K562 (cell line): ENCODE data around the gene IFIT2. TPM values are rescaled to one million over a fixed set of nuclear protein-coding genes. Genes with fewer than 3 reads are reported as not detected.

Experiments used
- ATAC-seq: fragments of 200-7000 bp; cut with Tn5 transposase; 3 replicates; pipeline ENCODE4 v1.9.1; 2020; ENCODE audit warnings: moderate library complexity
- BruUV-seq: library from RNA; stranded (reverse); fragments of 400-500 nt; replicated peaks from 2 replicates; lab custom pipeline; 2021; lab: Mats Ljungman, UMichigan
- CTCF ChIA-PET: fragments of 300-600 bp; formaldehyde crosslinking; extraction: SDS; loops from one replicate; lab custom pipeline; 2021; ENCODE audit warnings: low intra/inter-chr PET ratio; lab: Yijun Ruan, JAX
- POLR2A ChIA-PET: fragments of 300-600, 350-650 bp; sonication (Branson Sonifier 250); formaldehyde crosslinking; extraction: SDS; loops from one replicate; lab custom pipeline; 2021; ENCODE audit warnings: antibody characterized with exemption, inconsistent platforms; lab: Yijun Ruan, JAX
- DNase-seq, 4 experiments: peaks; one replicate each; pipeline versions ENCODE4 v3.0.0 to v3.0.0-alpha.2; 2011 to 2018; ENCODE audit warnings: low spot score in 3 of 4, mixed read lengths in 3 of 4; ENCODE audit errors: extremely low read depth in 1 of 4
- FAIRE-seq: peaks from 2 replicates; lab custom pipeline; 2011; peaks lifted over from hg19 to GRCh38; lab: Jason Lieb, UNC
- H2AFZ ChIP-seq: 2 replicates; pipeline ENCODE4 v1.6.0; 2011; ENCODE audit warnings: low read depth, low read length, control low read depth, inconsistent platforms
- H3K27ac ChIP-seq: fragments of 200-600 bp; 3 replicates; pipeline ENCODE4 v1.8.0; 2011; ENCODE audit warnings: low read depth, mild to moderate bottlenecking, control low read depth, inconsistent platforms, low read length, moderate library complexity, mixed read lengths; ENCODE audit errors: extremely low read depth
- H3K27me3 ChIP-seq, 2 experiments: fragments of 300-600 bp in 1 of 2; 2 replicates in 1 of 2; 3 replicates in 1 of 2; pipeline versions ENCODE4 v1.6.0 to v1.8.0; 2011; ENCODE audit warnings: inconsistent platforms in 2 of 2, low read length in 2 of 2, mild to moderate bottlenecking in 1 of 2, mixed read lengths in 1 of 2, moderate library complexity in 1 of 2; ENCODE audit not compliant: control insufficient read depth in 2 of 2, insufficient read depth in 2 of 2
- H3K36me3 ChIP-seq: fragments of 300-600 bp; 3 replicates; pipeline ENCODE4 v1.8.0; 2011; ENCODE audit warnings: mild to moderate bottlenecking, low read length, inconsistent platforms; ENCODE audit not compliant: control insufficient read depth, insufficient read depth
- H3K4me1 ChIP-seq, 2 experiments: fragments of 200-600 bp in 1 of 2; replicated peaks in 1 of 2; 2 replicates in 1 of 2; 3 replicates in 1 of 2; pipeline versions ENCODE4 v1.5.1 to v1.8.0; 2011; ENCODE audit warnings: inconsistent platforms in 2 of 2, low read length in 2 of 2, mild to moderate bottlenecking in 1 of 2, mixed read lengths in 1 of 2, moderate library complexity in 1 of 2; ENCODE audit not compliant: control insufficient read depth in 2 of 2, insufficient read depth in 2 of 2
- H3K4me2 ChIP-seq: 2 replicates; pipeline ENCODE4 v1.6.1; 2011; ENCODE audit warnings: low read length, control low read depth, inconsistent platforms, mixed read lengths; ENCODE audit not compliant: insufficient read depth
- H3K4me3 ChIP-seq: fragments of 200-600 bp; sonication (generic), shearing (Covaris generic); 2 replicates; pipeline ENCODE4 v1.5.1; 2016; ENCODE audit warnings: control low read depth, inconsistent platforms
- H3K79me2 ChIP-seq: fragments of 200-600 bp; 3 replicates; pipeline ENCODE4 v1.8.0; 2011; ENCODE audit warnings: low read length, inconsistent platforms; ENCODE audit not compliant: control insufficient read depth, insufficient read depth
- H3K9ac ChIP-seq, 2 experiments: 2 replicates each; pipeline versions ENCODE4 v1.6.0 to v1.6.1; 2011; ENCODE audit warnings: low read depth in 2 of 2, low read length in 2 of 2, control low read depth in 1 of 2, inconsistent platforms in 1 of 2, mild to moderate bottlenecking in 1 of 2, mixed read lengths in 1 of 2; ENCODE audit not compliant: insufficient read depth in 1 of 2
- H3K9me1 ChIP-seq: one replicate; pipeline ENCODE4 v1.6.0; 2011; ENCODE audit warnings: inconsistent platforms, mild to moderate bottlenecking, low read length, moderate library complexity; ENCODE audit not compliant: control insufficient read depth, insufficient read depth
- H3K9me3 ChIP-seq: replicated peaks from 2 replicates; pipeline ENCODE4 v1.5.1; 2011; ENCODE audit warnings: low read depth, low read length, inconsistent platforms; ENCODE audit not compliant: control insufficient read depth, insufficient read depth
- H4K20me1 ChIP-seq: replicated peaks from 2 replicates; pipeline ENCODE4 v1.6.1; 2011; ENCODE audit warnings: low read length, inconsistent platforms, mixed read lengths; ENCODE audit not compliant: control insufficient read depth, insufficient read depth
- COPS2 ChIP-seq: fragments of 450-650 bp; conservative IDR thresholded peaks from 2 replicates; pipeline ENCODE4 v1.6.1; 2016; ENCODE audit warnings: mild to moderate bottlenecking, moderate library complexity
- CXXC5 ChIP-seq: fragments of 250-450 bp; sonication (Bioruptor Pico); IDR thresholded peaks from 2 replicates; pipeline ENCODE4 v1.8.0; 2022; ENCODE audit warnings: inconsistent platforms, mild to moderate bottlenecking, moderate library complexity
- FIP1L1 ChIP-seq: fragments of 200-400 bp; formaldehyde crosslinking; IDR thresholded peaks from 2 replicates; pipeline ENCODE4 v1.6.1; 2018; ENCODE audit warnings: mild to moderate bottlenecking, low read depth, low read length; ENCODE audit not compliant: poor library complexity, severe bottlenecking
- FOXK2 ChIP-seq, 2 experiments: fragments of 450-650 bp; IDR thresholded peaks in 1 of 2; conservative IDR thresholded peaks in 1 of 2; 2 replicates each; pipeline ENCODE4 v1.6.1; 2016; ENCODE audit warnings: low read depth in 2 of 2, mild to moderate bottlenecking in 1 of 2
- KLF10 ChIP-seq: fragments of 250-450 bp; sonication (Bioruptor Pico); IDR thresholded peaks from 2 replicates; pipeline ENCODE4 v1.6.1; 2021; ENCODE audit warnings: matching md5 sums
- MTA3 ChIP-seq: fragments of 450-650 bp; formaldehyde crosslinking; IDR thresholded peaks from 2 replicates; pipeline ENCODE4 v1.6.1; 2017; ENCODE audit warnings: mild to moderate bottlenecking, borderline replicate concordance
- NR2C2 ChIP-seq, 2 experiments: fragments of 200-800 bp in 1 of 2; sonication (Bioruptor generic) in 1 of 2; sonication (generic) in 1 of 2; formaldehyde crosslinking in 1 of 2; IDR thresholded peaks; 2 replicates each; pipeline versions ENCODE4 v1.6.1 to v1.8.0; 2016 to 2022; ENCODE audit warnings: mild to moderate bottlenecking in 1 of 2, missing compliant biosample characterization in 1 of 2, missing genetic modification characterization in 1 of 2, missing genetic modification reagents in 1 of 2
- ZBTB8A ChIP-seq: fragments of 450-650 bp; IDR thresholded peaks from 2 replicates; pipeline ENCODE4 v1.6.1; 2018; ENCODE audit warnings: mild to moderate bottlenecking, moderate library complexity; ENCODE audit not compliant: partially characterized antibody
- ZNF121 ChIP-seq: sonication (generic); formaldehyde crosslinking; conservative IDR thresholded peaks from 2 replicates; pipeline ENCODE4 v1.8.0; 2022; ENCODE audit warnings: missing genetic modification reagents
- ZNF133 ChIP-seq: fragments of 250-450 bp; sonication (Bioruptor Pico); IDR thresholded peaks from 2 replicates; pipeline ENCODE4 v1.4.0; 2020; ENCODE audit warnings: mild to moderate bottlenecking
- ZNF699 ChIP-seq: fragments of 250-450 bp; sonication (Bioruptor Pico); IDR thresholded peaks from 2 replicates; pipeline ENCODE4 v1.8.0; 2021; ENCODE audit warnings: mild to moderate bottlenecking, moderate library complexity; ENCODE audit not compliant: insufficient replicate concordance
- ZZZ3 ChIP-seq: fragments of 450-650 bp; IDR thresholded peaks from 2 replicates; pipeline ENCODE4 v1.6.1; 2016; ENCODE audit warnings: antibody characterized with exemption, mild to moderate bottlenecking, moderate library complexity
- WGBS: fragments of 100-300 bp; shearing (Covaris generic); methylation state at CpG from one replicate; pipeline ENCODE4 v1.1.6; 2016; ENCODE audit warnings: low coverage, mixed read lengths; ENCODE audit not compliant: insufficient coverage; ENCODE audit errors: missing lambda C conversion rate; 5-methylcytosine and 5-hydroxymethylcytosine counted together
- in situ Hi-C: fragments of 300-500 bp; cut with MboI; formaldehyde crosslinking; loops from 4 replicates; pipeline ENCODE4 v1.15.0; 2018; ENCODE audit warnings: inconsistent platforms, mixed read lengths
- intact Hi-C: fragments of 100-400 bp; cut with micrococcal nuclease; formaldehyde crosslinking; loops from 2 replicates; pipeline ENCODE4 v1.14.2; 2022
- polyA plus RNA-seq, 8 experiments: library from polyadenylated mRNA; depleted of rRNA in 4 of 8; stranded (reverse) in 5 of 8; unstranded in 3 of 8; fragments of >200 nt; fragmentation: Nextera tagmentation in 2 of 8; fragmentation: Illumina TruSeq in 1 of 8; extraction: Ambion mirVana in 2 of 8; extraction: Trizol in 1 of 8; gene quantifications; 2 replicates each; pipeline versions ENCODE4 v1.2.1 to v1.2.3, GENCODE V29; 2011 to 2014; ENCODE audit warnings: inconsistent platforms in 1 of 8, missing spikeins in 1 of 8
- total RNA-seq, 7 experiments: library from RNA; depleted of rRNA in 6 of 7; stranded (reverse); fragments of >200 nt in 6 of 7; fragmentation: Illumina TruSeq in 2 of 7; extraction: Trizol in 2 of 7; gene quantifications; 2 replicates each; pipeline versions ENCODE4 v1.2.1 to v1.2.3, GENCODE V29; 2011 to 2021; ENCODE audit warnings: low replicate concordance in 1 of 7
- TF ChIP-seq, protein P1 (sequence below): fragments of 250-450 bp; sonication (Bioruptor Pico); IDR thresholded peaks from 2 replicates; pipeline ENCODE4 v1.5.0; 2021
- TF ChIP-seq, protein P2 (sequence below), 2 experiments: IDR thresholded peaks; 2 replicates each; pipeline ENCODE4 v1.6.1; 2012; ENCODE audit warnings: improper control_type of control experiment in 2 of 2, low read depth in 2 of 2, low read length in 2 of 2, borderline replicate concordance in 1 of 2

IFIT2 gene
- total and polyA plus RNA-seq, 9 of the 15 experiments (the other 6 are each of a cell fraction or from before 2014, with no cell fraction given): 0.03 to 0.25 (median 0.10) TPM; not detected in 1

DNA sequence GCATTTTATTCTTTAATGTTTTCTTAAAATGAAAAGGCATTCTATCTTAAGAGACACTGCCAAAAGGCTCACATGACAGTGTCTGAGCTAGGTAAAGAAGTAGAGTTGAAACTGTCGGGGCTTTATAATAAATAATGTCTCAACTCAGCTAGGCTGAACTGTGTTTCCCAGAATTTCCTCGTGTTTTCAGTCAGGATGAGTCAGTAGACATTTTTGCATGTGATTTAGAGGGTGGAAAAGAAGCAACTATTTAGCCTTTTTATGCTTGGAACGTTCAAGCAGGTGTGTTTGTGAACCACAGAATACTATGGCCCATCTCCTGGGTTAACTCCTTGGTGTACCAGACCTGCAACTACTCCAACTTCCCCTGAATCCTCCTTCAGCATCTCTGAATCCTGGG is 26.9 kb upstream of the IFIT2 start:
- H3K36me3 ChIP-seq: no peaks in the 10 kb centered on the region
- ATAC-seq (no peak), DNase-seq (no peak), FAIRE-seq (no peak)
- no peaks in the 10 kb centered on the region for H3K9me1 ChIP-seq
- no peak overlapping the region for H3K9ac ChIP-seq
- BruUV-seq: no TSS peak
- intact Hi-C loops: no loop called here
- H3K4me2 ChIP-seq: no peak overlapping the region
- ChIA-PET POLR2A (no interaction called here), CTCF (no interaction called here)
- no peak overlapping the region for H3K4me3 ChIP-seq
- H3K27me3 ChIP-seq: peaks cover 0 to 4% of the 10 kb centered on the region in 2 experiments; a peak in 1 of 5 replicates
- H4K20me1 ChIP-seq: no peaks in the 10 kb centered on the region
- H3K9me3 ChIP-seq: no peaks in the 10 kb centered on the region
- in situ Hi-C loops: no loop called here
- TF ChIP-seq MTA3 (no peak), COPS2 (no peak), ZBTB8A (no peak), CXXC5 (no peak), NR2C2 (CRISPR knock-in tag; IDR thresholded peaks at IDR 0.05) (no peak), NR2C2 (tag; IDR thresholded peaks at IDR 0.05) (no peak), FOXK2 (conservative IDR thresholded peaks at IDR 0.05 in 1 of 2, IDR thresholded peaks at IDR 0.05 in 1 of 2; ENCODE audit: low read depth in 2 of 2) (no peak)
- no peaks in the 10 kb centered on the region for H3K79me2 ChIP-seq
- H3K4me1 ChIP-seq: no peaks in the 10 kb centered on the region
- no peak overlapping the region for H3K27ac ChIP-seq
- WGBS: 0% methylated on average over 3 of the region's 3 CpGs
- H2AFZ ChIP-seq: no peak overlapping the region

DNA sequence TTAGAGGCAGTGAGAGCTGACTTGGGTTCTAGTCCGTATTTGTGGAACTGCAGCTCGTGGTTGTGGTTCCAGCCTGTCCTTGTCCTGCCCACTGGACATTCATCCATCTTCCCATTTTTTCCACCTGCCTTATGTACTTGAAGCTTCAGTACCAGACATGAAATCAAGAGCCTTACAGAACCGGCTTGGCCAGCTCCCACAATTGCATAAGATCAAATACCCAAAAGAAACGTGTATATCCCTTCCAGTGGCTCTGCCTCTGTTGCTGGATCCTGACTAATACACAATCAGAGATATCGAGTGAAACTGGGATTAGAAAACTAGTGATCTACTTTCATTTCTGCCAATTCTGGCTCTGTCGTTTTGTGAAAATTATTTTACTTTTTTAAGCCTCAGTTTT is 26.5 kb upstream of the IFIT2 start:
- Histone ChIP-seq H3K4me2 (no peak overlapping the region), H3K79me2 (no peaks in the 10 kb centered on the region), H2AFZ (no peak overlapping the region), H3K9ac (no peak overlapping the region), H3K4me3 (no peak overlapping the region), H3K27me3 (peaks cover 0 to 4% of the 10 kb centered on the region in 2 experiments; a peak in 1 of 5 replicates), H3K9me1 (no peaks in the 10 kb centered on the region), H4K20me1 (no peaks in the 10 kb centered on the region), H3K4me1 (no peaks in the 10 kb centered on the region), H3K9me3 (no peaks in the 10 kb centered on the region), H3K36me3 (no peaks in the 10 kb centered on the region), H3K27ac (no peak overlapping the region)
- intact Hi-C loops: no loop called here
- POLR2A ChIA-PET: interaction anchor here (0.6 kb wide), 1 partner anchor 57 kb away, joined by 3 read pairs; no protein-coding TSS in a partner anchor
- FAIRE-seq (no peak), DNase-seq (no peak), ATAC-seq (no peak)
- BruUV-seq: no TSS peak
- CTCF ChIA-PET: no interaction called here
- in situ Hi-C loops: no loop called here
- WGBS: 0% methylated on average over 5 of the region's 6 CpGs
- TF ChIP-seq ZZZ3: no peak
- TF ChIP-seq ZNF133 (CRISPR knock-in tag): no peak
- TF ChIP-seq KLF10 (CRISPR knock-in tag): no peak
- TF ChIP-seq, protein P1, sequence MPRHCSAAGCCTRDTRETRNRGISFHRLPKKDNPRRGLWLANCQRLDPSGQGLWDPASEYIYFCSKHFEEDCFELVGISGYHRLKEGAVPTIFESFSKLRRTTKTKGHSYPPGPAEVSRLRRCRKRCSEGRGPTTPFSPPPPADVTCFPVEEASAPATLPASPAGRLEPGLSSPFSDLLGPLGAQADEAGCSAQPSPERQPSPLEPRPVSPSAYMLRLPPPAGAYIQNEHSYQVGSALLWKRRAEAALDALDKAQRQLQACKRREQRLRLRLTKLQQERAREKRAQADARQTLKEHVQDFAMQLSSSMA (CRISPR knock-in tag): no peak
- no peak for TF ChIP-seq ZNF699 (CRISPR knock-in tag)
- no peak for TF ChIP-seq ZNF121 (CRISPR knock-in tag)
- TF ChIP-seq, protein P2, sequence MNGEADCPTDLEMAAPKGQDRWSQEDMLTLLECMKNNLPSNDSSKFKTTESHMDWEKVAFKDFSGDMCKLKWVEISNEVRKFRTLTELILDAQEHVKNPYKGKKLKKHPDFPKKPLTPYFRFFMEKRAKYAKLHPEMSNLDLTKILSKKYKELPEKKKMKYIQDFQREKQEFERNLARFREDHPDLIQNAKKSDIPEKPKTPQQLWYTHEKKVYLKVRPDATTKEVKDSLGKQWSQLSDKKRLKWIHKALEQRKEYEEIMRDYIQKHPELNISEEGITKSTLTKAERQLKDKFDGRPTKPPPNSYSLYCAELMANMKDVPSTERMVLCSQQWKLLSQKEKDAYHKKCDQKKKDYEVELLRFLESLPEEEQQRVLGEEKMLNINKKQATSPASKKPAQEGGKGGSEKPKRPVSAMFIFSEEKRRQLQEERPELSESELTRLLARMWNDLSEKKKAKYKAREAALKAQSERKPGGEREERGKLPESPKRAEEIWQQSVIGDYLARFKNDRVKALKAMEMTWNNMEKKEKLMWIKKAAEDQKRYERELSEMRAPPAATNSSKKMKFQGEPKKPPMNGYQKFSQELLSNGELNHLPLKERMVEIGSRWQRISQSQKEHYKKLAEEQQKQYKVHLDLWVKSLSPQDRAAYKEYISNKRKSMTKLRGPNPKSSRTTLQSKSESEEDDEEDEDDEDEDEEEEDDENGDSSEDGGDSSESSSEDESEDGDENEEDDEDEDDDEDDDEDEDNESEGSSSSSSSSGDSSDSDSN (IDR thresholded peaks at IDR 0.05; ENCODE audit: borderline replicate concordance in 1 of 2, low read depth in 2 of 2, low read length in 2 of 2): no peak
- TF ChIP-seq FIP1L1: no peak
